Measurements from ENCODE around the gene FRMPD1.
"Not testable (repeated sequence)": the region's sequence is repeated elsewhere in the genome, so short reads cannot be mapped to it uniquely, and the experiment has no call there.

Gene FRMPD1

DNA sequence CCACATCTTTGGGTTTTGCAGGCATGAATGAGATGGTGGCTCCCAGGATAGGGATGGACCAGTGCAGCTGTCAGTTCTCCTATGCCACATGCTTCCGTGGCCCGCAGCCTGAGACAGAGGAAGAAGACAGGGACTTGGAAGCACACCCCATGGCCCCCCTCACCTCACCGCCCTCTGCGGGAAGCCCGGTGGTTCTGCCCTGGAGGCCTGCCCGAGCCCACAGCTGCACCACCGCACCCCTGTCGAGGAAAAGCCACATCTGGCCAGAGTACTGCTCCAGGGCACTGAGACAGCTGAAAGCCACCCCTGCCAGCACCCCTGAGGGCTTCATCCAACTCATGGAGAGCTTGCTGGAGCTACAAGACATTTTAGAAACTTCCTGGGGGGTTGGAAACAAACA lies 95.2 kb downstream of the FRMPD1 start:
- no peak for DNase-seq (ENCODE audit: low spot score)

DNA sequence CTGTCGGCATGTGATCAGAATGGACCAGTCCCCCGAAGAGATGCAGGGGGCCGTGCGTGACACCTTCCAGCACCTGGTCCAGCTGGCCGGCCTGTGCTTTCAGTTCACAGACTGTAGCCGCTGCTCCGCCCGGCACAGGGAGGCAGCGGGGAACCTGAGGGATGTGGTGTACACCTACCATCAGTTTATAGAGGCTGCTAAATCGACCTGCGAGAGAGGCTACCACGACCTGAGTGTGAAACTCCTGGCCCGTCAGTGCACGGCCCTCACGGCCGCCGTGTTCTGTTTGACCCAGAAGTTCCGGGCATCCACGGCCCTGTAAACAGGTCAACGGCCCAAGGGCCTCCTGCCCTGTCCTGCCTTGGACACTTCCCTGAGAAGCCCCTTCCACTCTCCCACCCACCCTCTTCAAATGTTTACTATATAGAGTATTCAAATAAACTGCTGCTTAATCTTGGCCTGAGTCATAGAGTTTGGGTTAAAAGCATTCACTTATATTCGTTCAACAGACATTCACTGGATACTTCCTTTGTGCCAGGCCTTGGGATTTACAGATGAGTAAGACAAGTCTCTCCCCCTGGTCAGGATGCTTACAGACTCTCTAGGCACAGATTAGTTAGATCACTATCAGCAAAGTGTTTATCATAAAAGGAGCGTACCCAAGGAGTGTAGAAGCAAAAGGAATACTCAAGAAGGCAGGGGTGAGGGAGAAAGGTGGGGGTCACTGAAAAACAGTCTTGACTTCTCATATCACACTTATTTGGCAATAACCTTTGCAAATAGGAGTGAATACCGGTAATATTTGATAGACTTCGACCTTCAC lies 95.9 kb downstream of the FRMPD1 start:
- DNase-seq (ENCODE audit: low spot score), result peak; percentile 10

DNA sequence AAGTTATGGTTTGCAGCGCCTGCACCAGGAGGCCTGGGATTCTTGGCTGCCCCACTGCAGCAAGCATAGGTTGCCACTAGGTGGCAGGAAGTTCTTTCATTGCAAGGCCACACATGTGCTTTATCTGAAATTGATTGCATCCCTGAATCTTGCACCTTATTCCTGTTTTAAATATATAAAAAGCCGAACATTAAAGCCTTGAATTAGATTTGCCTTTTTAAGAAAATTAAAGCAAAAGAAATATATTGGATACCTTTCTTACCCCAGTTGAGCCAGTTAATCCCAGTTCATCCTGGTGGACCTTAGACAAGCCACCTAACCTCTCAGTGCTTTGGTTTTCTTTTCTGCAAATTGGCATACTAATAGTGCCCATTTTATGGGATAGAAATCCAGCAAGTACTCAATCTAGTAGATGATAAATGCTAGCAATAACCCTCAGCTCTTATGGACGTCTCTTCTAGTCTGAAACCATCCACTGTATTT lies 96.6 kb downstream of the FRMPD1 start:
- peak; percentile 64 for DNase-seq (ENCODE audit: low spot score)

DNA sequence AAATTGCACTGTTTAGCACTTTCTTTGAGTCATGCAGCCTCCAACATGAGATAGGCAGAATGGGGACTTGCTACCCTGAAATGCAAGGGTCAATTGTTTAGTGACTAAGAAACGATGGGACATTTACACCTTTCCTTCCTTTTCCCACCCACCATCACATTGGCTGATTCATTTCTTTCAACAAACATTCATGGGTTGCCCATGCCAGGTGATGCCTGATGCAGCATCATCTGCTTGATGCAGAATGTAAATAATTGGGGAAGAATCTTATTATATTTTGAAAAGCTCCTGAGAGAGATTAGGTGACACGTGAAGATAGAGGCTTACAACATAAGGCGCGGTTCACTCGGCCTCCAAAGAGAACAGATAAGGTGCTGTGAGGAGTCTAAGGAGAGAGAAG lies 98.4 kb downstream of the FRMPD1 start:
- DNase-seq (ENCODE audit: low spot score), result no peak

DNA sequence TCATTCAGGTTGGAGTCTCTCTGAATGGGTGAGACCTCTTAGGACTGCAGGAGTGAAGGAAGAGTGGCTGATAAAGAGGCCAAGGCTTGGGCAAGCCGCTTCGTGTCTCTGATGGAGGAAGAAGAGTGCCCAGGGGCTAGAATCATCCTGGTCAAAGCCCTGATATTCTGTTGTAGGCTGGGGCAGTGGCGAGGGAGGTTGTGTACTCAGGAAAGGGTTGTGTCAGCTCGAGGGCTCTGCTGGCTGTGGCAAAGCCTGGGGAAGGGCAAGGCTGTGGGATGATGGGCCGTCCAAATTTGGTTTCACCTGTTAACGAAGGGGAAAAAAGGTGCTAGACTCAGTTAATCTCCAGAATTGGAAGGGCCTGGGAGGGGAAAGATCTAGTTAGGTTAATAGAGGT lies 100.4 kb downstream of the FRMPD1 start:
- DNase-seq (ENCODE audit: low spot score), result no peak

DNA sequence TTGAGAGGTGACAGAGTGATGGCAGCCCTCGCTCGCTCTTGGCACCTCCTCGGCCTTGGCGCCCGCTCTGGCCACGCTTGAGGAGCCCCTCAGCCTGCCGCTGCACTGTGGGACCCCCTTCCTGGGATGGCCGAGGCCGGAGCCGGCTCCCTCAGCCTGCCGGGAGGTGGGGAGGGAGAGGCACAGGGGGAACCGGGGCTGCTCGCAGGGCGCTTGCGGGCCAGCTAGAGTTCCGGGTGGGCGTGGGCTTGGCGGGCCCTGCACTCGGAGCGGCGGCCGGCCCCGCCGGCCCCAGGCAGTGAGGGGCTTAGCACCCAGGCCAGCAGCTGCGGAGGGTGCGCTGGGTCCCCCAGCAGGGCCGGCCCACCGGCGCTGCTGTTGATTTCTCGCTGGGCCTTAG lies 101.0 kb downstream of the FRMPD1 start:
- not testable (repeated sequence) for DNase-seq (ENCODE audit: low spot score)

DNA sequence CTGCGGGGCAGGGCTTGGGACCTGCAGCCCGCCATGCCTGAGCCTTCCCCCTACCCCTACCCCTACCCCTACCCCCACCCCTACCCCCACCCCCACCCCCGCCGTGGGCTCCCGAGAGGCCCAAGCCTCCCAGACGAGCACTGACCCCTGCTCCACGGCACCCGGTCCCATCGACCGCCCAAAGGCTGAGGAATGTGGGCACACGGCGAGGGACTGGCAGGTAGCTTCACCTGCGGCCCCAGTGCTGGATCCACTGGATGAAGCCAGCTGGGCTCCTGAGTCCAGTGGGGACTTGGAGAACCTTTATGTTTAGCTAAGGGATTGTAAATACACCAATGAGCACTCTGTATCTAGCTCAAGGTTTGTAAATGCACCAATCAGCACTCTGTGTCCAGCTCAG lies 101.4 kb downstream of the FRMPD1 start:
- not testable (repeated sequence) for DNase-seq (ENCODE audit: low spot score)

DNA sequence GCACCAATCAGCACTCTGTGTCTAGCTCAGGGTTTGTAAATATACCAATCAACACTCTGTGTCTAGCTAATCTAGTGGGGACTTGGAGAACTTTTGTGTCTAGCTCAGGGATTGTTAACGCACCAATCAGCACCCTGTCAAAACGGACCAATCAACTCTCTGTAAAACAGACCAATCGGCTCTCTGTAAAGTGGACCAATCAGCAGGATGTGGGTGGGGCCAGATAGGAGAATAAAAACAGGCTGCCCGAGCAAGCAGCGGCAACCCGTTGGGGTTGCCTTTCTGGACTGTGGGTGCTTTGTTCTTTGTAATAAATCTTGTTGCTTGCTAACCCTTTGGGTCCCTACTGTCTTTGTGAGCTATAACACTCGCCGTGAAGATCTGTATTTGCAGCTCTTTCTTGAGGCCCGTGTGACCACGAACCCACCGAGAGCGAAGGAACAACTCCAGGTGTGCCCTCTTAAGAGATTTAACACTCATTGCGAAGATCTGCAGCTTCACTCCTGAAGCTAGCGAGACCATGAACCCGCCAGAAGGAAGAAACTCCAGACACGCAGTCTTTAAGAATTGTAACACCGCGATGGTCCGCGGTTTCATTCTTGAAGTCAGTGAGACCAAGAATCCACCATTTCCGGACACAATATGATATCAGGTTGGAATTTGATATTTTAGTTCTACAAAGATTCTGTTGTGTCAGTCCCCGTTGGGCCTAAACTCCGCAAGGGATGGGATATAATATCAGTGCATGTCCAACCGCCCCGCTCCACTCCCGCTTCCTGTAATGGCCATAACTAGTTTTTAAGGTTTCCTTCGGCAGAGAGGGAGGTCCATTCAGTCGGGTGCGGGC lies 102.1 kb downstream of the FRMPD1 start:
- DNase-seq (ENCODE audit: low spot score), result no peak

DNA sequence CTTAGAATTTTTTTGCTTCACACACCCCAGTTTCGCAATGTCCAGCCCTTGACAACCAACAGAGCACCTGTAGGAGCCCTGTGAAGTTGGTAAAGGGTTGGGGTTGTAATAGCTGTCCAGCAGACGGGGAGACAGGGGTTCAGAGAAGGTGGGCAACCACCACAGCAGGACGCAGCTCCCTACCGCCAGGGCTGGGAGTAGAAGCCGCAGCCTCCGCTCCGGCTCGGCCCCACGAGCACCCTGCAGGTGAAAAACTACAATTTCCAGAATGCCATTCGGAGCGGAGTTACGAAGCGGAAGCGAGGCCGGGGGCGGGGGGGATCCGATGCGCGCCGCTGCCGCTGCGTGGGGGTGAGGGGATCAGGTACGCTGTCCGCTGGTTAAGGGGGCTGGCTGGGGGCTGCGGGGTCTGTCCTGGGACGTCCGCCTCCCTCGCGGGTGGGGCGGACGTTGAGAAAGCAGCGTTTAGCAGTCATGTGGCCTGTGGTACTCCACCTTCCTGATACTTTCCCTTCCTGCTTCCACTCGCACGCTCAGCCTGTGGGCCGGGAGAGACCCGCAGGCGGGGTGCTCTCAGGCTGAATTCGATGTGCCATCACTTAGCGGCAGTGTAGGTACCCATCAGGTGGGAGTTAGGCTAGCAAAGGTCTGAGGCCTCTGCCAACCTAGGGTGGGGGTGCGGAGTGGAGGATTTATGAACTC lies 102.9 kb downstream of the FRMPD1 start, which contains the start of gene TRMT10B:
Gene TRMT10B (plus strand): TSS at position 317 of the 702 bp plus-strand sequence. CDS start 8,127 bp downstream, outside the sequence.
- DNase-seq (ENCODE audit: low spot score), result peak; percentile 71

DNA sequence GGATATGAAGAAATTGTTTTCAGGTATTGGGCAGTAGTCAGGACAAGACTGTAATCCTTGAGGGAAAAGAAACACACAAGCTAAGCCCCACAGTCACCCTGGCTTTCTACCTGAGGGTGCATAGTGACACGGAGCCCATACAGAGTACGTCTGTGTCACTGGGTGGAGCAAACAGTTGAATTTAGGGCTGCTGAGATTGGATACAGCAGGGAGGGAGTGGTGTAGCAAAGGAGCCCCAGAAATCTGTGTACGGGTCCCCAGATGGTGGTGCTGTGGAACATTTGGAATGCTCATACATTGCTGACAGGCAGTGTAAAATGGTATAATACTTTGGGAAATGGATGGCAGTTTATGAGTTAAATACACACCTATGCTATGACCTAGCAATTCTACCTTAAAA lies 108.0 kb downstream of the FRMPD1 start:
- DNase-seq (ENCODE audit: low spot score), result no peak

DNA sequence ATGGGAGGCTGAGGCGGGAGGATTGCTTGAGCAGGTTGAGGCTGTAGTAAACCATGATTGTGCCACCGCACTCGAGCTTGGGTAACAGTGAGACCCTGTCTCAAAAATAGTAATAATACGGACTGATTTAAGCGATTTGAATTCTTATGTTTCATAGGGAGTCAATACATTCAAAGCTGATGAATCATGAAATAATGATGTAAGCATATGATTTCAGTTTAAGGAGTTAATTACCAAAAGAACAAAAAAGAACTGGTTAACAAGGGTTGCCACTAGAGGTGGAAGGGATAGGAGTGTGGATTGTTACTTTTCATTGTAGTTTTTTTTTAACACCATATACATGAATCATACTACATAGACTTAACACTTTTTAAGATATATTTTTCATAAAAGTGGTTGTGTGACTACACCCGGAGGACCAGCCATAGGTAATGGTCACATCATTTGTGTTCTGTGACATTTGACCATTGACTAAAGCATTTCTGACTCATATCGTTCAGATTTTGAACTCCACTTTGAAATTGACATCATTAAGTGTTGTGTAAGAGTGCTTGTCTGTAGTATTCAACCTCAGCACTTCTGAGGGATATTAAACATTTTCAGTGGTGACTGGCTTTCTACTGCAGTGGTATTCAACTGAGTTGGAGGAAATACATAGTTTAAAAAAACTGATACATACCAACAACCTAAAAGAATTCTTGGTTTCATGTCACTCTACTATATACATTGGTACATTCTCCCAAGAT lies 109.8 kb downstream of the FRMPD1 start:
- no peak for DNase-seq (ENCODE audit: low spot score)

DNA sequence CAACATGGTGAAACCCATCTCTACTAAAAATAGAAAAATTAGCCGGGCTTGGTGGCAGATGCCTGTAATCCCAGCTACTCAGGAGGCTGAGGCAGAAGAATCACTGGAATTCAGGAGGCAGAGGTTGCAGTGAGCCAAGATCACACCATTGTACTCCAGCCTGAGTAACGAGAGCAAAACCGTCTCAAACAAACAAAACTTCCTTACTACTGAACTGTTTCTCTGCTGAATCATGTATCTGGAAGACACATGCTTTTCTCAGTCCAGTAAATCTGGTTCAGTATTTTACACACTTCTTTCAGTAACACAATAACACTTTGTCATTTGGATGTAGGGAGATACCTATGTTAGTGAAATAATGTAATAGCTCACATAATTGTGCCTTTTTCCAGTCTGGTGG lies 110.8 kb downstream of the FRMPD1 start:
- no peak for DNase-seq (ENCODE audit: low spot score)

DNA sequence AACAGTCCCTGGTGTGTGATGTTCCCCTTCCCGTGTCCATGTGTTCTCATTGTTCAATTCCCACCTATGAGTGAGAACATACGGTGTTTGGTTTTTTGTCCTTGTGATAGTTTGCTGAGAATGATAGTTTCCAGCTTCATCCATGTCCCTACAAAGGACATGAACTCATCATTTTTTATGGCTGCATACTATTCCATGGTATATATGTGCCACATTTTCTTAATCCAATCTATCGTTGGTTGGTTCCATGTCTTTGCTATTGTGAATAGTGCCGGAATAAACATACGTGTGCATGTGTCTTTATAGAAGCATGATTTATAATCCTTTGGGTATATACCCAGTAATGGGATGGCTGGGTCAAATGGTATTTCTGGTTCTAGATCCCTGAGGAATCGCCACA lies 114.5 kb downstream of the FRMPD1 start:
- DNase-seq (ENCODE audit: low spot score), result not testable (repeated sequence)

DNA sequence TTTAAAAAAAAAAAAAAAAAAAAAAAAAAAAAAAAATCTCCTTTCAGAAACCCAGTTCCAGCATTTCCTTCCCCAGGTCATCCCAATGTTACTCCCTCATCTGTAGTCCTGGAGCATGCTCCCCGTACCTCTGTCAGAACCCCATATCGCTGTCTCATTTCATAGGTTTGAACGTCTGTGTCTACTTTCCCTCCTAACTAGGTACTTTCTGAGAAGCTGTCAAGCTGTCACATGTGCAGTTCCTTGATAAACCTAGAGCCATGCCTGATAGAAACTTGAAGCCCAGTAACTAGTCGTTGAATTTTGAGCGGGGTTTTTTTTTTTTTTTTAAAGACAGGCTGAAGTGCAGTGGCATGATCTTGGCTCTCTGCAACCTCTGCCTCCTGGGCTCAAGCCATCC lies 118.6 kb downstream of the FRMPD1 start:
- DNase-seq (ENCODE audit: low spot score), result no peak

DNA sequence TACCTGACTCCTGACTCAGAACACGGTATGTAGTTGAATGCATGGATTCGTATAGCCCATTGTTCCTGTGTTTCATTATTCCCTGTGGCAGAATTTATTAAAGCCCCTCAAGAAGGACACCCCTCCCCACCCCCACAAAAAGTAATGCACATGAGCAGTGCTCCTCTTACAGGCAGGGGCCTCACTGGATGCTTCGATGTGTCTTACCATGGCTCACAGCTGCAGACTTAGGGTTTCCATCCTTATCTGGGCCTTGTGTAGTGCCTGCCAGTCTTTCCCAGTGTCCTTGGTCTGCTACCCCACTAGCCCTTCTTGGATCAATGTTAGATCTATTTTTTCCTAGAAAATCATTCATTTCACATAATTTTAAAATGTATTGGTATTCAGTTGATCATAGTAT lies 119.2 kb downstream of the FRMPD1 start:
- no peak for DNase-seq (ENCODE audit: low spot score)

DNA sequence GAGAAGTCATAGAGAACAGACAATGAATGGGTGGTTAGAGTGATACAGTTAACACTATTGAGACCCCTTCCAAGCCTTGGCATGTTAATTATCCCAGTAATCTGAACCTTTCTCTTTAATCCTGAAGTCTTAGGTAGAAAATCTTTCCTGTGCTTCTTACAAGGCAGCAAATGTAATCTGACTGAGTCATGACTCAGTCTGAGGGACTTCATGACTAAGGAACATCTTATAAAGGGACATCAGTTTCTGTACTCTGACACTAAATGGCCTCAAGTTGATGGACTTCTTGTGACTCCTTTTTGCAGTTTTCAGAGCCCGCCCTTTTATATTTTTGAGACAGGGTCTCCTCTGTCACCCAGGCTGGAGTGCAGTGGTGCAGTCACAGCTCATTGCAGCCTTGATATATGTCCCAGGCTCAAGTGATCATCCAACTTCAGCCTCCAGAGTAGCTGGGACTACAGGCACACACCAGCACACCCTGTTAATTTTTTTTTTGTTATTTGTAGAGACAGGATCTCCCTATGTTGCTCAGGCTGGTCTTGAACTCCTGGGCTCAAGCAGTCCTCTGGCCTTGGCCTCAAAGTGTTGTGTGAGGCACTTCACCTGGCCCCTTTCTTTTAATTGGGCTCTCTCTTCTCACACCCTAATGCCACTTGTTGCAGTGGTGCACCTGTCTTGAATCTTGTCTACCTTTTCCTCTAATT lies 124.6 kb downstream of the FRMPD1 start:
- no peak for DNase-seq (ENCODE audit: low spot score)

DNA sequence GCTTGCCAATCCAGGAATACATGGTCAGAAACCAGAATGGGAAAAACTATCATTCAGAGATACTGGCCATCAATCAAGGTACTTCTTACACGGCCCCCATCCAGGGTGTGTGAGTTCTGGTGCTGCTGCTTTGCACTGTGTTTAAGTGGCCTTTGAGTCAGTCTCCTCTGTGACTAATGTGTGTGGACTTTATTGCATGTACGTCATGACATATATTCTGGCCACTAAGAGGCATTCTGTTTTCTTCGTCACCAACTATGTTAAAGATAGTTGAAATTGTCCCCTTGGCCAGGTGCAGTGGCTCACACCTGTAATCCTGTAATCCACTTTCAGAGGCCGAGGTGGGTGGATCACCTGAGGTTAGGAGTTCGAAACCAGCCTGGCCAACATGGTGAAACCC lies 125.6 kb downstream of the FRMPD1 start:
- no peak for DNase-seq (ENCODE audit: low spot score)

DNA sequence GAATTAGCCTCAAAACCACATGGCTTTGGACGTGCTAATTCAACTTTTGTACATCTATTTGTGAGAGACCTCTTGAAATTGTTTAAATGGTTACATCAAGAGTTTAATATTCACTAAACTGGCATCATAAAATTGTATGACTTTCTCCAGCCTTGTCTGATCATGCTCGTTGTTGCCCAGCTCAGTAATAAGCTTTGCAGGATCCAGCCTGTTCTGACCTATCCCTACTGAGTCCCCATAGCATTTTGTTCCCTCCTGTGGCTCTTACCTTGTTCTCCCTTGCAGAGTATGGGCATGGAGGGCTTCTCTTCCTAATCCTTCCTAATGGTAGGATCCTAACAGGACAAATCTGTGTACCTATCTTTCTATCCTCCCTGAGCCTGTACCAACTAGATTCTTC lies 127.8 kb downstream of the FRMPD1 start:
- DNase-seq (ENCODE audit: low spot score), result no peak

DNA sequence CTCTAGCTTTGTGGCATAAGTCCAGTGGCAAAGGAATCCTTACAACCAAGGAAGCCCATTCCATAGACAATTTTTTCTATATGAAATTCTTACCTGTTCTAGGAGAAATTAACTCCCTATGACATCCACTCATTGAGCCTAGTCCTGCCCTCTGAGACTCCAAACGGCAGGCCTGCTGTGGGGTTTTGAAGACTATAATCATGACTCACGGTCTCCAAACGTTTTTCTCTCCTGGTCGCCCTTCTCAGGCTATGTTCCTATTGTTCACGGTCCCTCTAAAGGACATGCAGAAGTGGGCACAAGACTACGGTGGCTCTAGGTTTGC lies 133.5 kb downstream of the FRMPD1 start:
- no peak for DNase-seq (ENCODE audit: low spot score)

DNA sequence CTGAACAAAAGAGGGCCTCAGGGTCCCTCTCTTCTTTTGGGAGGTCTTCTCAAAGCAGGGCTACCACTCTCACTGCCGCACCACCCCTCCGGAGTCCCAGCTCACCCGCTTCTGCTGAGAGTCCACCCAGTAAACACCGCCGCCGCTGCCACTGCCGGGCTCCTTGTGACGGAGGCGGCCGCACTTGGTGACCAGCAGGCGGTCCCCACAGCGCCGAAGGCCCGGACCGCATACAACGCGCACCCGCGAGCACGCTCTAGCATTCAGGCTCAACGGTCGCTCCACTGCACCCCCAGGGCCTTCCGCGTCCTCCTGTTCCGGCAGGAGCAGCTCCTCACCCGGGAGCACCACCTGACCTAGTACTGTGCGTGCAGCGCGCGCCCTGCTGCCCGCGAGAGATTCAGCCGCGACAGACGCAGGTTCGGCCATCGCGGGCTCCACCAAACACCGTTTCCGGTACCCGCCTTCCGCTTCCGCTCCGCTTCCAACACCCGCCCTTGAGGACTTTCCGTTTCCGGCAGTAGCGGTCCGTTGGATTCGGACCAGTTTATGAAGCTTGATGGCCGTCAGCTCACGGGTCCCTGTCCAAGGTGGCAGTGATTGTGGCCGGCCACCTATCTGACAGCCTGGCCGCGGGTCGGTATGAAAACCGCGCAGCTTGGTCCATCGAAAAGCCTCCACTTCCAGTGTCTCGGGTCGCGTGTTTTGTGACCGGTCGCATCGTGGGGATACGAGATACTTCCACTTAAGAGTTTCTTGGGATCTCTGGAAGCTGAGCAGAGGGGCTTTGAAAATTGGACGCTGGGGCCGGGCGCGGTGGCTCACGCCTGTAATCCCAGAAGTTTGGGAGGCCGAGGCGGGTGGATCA lies 134.1 kb downstream of the FRMPD1 start, which contains the start of gene EXOSC3:
Gene EXOSC3 (minus strand): TSS at position 449 of the 868 bp plus-strand sequence. CDS start 20 bp downstream, at position 429.
- DNase-seq (ENCODE audit: low spot score), result peak; percentile 91

Data from SW480 (cell line).